Fibroblast of lung (primary cell): ENCODE measurements around the gene TRIM62. TPM values are rescaled to one million over a fixed set of nuclear protein-coding genes. Genes with fewer than 3 reads are reported as not detected.

Experiments used
- DNase-seq, 2 donors: peaks; one replicate each; pipeline versions ENCODE4 v3.0.0 to v3.0.0-alpha.2; 2010; ENCODE audit warnings: low read depth in 2 of 2
- H2AFZ ChIP-seq: 2 replicates; pipeline ENCODE4 v1.5.1; 2012; ENCODE audit warnings: low read length, control low read depth, inconsistent platforms
- H3K27ac ChIP-seq: 2 replicates; pipeline ENCODE4 v1.5.1; 2011; ENCODE audit warnings: low read length, control low read depth; ENCODE audit not compliant: insufficient read depth
- H3K27me3 ChIP-seq: 2 replicates; pipeline ENCODE4 v1.5.1; 2011; ENCODE audit warnings: mild to moderate bottlenecking, low read length; ENCODE audit not compliant: control insufficient read depth, insufficient read depth
- H3K36me3 ChIP-seq: 2 replicates; pipeline ENCODE4 v1.5.1; 2011; ENCODE audit warnings: low read length; ENCODE audit not compliant: control insufficient read depth, insufficient read depth
- H3K4me1 ChIP-seq: 2 replicates; pipeline ENCODE4 v1.5.1; 2011; ENCODE audit warnings: low read length; ENCODE audit not compliant: control insufficient read depth, insufficient read depth; ENCODE audit errors: extremely low read depth
- H3K4me2 ChIP-seq: 2 replicates; pipeline ENCODE4 v1.5.1; 2011; ENCODE audit warnings: low read length, control low read depth; ENCODE audit not compliant: insufficient read depth; ENCODE audit errors: extremely low read depth
- H3K4me3 ChIP-seq, 4 experiments: fragments of 200-600 bp in 1 of 4; sonication (generic) in 1 of 4; replicated peaks in 1 of 4; 2 replicates each; pipeline ENCODE4 v1.5.1; 2011 to 2016; ENCODE audit warnings: low read length in 4 of 4, low read depth in 3 of 4, mild to moderate bottlenecking in 3 of 4, control low read depth in 2 of 4, inconsistent platforms in 1 of 4, mixed read lengths in 1 of 4; ENCODE audit not compliant: insufficient read depth in 1 of 4; ENCODE audit errors: control extremely low read depth in 1 of 4
- H3K79me2 ChIP-seq: 2 replicates; pipeline ENCODE4 v1.5.1; 2012; ENCODE audit warnings: mild to moderate bottlenecking, low read length, inconsistent platforms; ENCODE audit not compliant: control insufficient read depth, insufficient read depth
- H3K9ac ChIP-seq: 2 replicates; pipeline ENCODE4 v1.5.1; 2011; ENCODE audit warnings: mild to moderate bottlenecking, low read length, control low read depth; ENCODE audit not compliant: insufficient read depth
- H3K9me3 ChIP-seq: 2 replicates; pipeline ENCODE4 v1.5.1; 2012; ENCODE audit warnings: low read depth, low read length; ENCODE audit not compliant: control insufficient read depth, insufficient read depth
- H4K20me1 ChIP-seq: 2 replicates; pipeline ENCODE4 v1.5.1; 2011; ENCODE audit warnings: low read length; ENCODE audit not compliant: control insufficient read depth, insufficient read depth; ENCODE audit errors: extremely low read depth
- CTCF ChIP-seq, 2 donors: IDR thresholded peaks in 1 of 2; conservative IDR thresholded peaks in 1 of 2; 1 replicate in 1 of 2; 2 replicates in 1 of 2; pipeline ENCODE4 v1.5.1; 2011 to 2012; ENCODE audit warnings: low read length in 2 of 2, control low read depth in 1 of 2, inconsistent platforms in 1 of 2, low read depth in 1 of 2, mild to moderate bottlenecking in 1 of 2
- EZH2 ChIP-seq: IDR thresholded peaks from 2 replicates; pipeline ENCODE4 v1.5.1; 2012; ENCODE audit warnings: low read length, control low read depth, mild to moderate bottlenecking; ENCODE audit errors: missing control alignments
- polyA plus RNA-seq, 2 donors: library from polyadenylated mRNA; depleted of rRNA in 1 of 2; stranded (reverse) in 1 of 2; unstranded in 1 of 2; fragments of >200 nt; gene quantifications; 2 replicates each; pipeline ENCODE4 v1.2.1, GENCODE V29; 2011 to 2012; ENCODE audit warnings: missing spikeins in 1 of 2
- total RNA-seq: library from RNA; depleted of rRNA; stranded (reverse); fragments of >200 nt; gene quantifications from 2 replicates; pipeline ENCODE4 v1.2.1, GENCODE V29; 2014

TRIM62 gene
- total and polyA plus RNA-seq, 2 donors (not counting 1 experiment from before 2014, with no cell fraction given), result 1.8 to 2.4 TPM

GRCh38 chr1:33225586-33225985, 43.7 kb upstream of the TRIM62 start:
- no peaks in the 10 kb centered on the region for H3K79me2 ChIP-seq
- no peak for DNase-seq
- H2AFZ ChIP-seq, result no peak overlapping the region
- TF ChIP-seq EZH2 (no peak), CTCF (conservative IDR thresholded peaks at IDR 0.05 in 1 of 2, IDR thresholded peaks at IDR 0.05 in 1 of 2; ENCODE audit: low read depth in 1 of 2, low read length in 2 of 2) (no peak)
- H3K4me2 ChIP-seq, result no peak overlapping the region
- peaks cover 6% of the 10 kb centered on the region for H3K27me3 ChIP-seq
- H4K20me1 ChIP-seq, result no peaks in the 10 kb centered on the region
- no peaks in the 10 kb centered on the region for H3K9me3 ChIP-seq
- H3K4me3 ChIP-seq, result no peak overlapping the region
- no peak overlapping the region for H3K27ac ChIP-seq
- H3K4me1 ChIP-seq, result no peaks in the 10 kb centered on the region
- H3K36me3 ChIP-seq, result no peaks in the 10 kb centered on the region
- no peak overlapping the region for H3K9ac ChIP-seq

- no peak for DNase-seq
- TF ChIP-seq CTCF (conservative IDR thresholded peaks at IDR 0.05 in 1 of 2, IDR thresholded peaks at IDR 0.05 in 1 of 2; ENCODE audit: low read depth in 1 of 2, low read length in 2 of 2) (no peak), EZH2 (no peak)
Measured at GRCh38 chr1:33224166-33224707, 42.4 kb upstream of the TRIM62 start.

GRCh38 chr1:33222381-33222780, 40.5 kb upstream of the TRIM62 start:
- Histone ChIP-seq H2AFZ (no peak overlapping the region), H3K36me3 (no peaks in the 10 kb centered on the region), H3K4me3 (no peak overlapping the region), H3K9ac (no peak overlapping the region), H3K27ac (no peak overlapping the region), H3K79me2 (no peaks in the 10 kb centered on the region), H3K9me3 (no peaks in the 10 kb centered on the region), H3K4me1 (no peaks in the 10 kb centered on the region), H3K27me3 (no peaks in the 10 kb centered on the region), H4K20me1 (no peaks in the 10 kb centered on the region), H3K4me2 (no peak overlapping the region)
- TF ChIP-seq EZH2 (no peak), CTCF (conservative IDR thresholded peaks at IDR 0.05 in 1 of 2, IDR thresholded peaks at IDR 0.05 in 1 of 2; ENCODE audit: low read depth in 1 of 2, low read length in 2 of 2) (no peak)
- DNase-seq, result peak in 1 of 2 donors; percentile 25

More at GRCh38 chr1:33224166-33224707, 42.4 kb upstream of the TRIM62 start:
- H3K27ac ChIP-seq, result no peak overlapping the region
- H3K4me2 ChIP-seq, result no peak overlapping the region
- no peaks in the 10 kb centered on the region for H4K20me1 ChIP-seq
- no peaks in the 10 kb centered on the region for H3K9me3 ChIP-seq
- no peak overlapping the region for H2AFZ ChIP-seq
- H3K4me1 ChIP-seq, result no peaks in the 10 kb centered on the region
- peaks cover 4% of the 10 kb centered on the region for H3K27me3 ChIP-seq
- H3K9ac ChIP-seq, result no peak overlapping the region
- no peaks in the 10 kb centered on the region for H3K79me2 ChIP-seq
- H3K4me3 ChIP-seq, result no peak overlapping the region
- no peaks in the 10 kb centered on the region for H3K36me3 ChIP-seq
